ENCODE data around the gene UTS2R.

DNA sequence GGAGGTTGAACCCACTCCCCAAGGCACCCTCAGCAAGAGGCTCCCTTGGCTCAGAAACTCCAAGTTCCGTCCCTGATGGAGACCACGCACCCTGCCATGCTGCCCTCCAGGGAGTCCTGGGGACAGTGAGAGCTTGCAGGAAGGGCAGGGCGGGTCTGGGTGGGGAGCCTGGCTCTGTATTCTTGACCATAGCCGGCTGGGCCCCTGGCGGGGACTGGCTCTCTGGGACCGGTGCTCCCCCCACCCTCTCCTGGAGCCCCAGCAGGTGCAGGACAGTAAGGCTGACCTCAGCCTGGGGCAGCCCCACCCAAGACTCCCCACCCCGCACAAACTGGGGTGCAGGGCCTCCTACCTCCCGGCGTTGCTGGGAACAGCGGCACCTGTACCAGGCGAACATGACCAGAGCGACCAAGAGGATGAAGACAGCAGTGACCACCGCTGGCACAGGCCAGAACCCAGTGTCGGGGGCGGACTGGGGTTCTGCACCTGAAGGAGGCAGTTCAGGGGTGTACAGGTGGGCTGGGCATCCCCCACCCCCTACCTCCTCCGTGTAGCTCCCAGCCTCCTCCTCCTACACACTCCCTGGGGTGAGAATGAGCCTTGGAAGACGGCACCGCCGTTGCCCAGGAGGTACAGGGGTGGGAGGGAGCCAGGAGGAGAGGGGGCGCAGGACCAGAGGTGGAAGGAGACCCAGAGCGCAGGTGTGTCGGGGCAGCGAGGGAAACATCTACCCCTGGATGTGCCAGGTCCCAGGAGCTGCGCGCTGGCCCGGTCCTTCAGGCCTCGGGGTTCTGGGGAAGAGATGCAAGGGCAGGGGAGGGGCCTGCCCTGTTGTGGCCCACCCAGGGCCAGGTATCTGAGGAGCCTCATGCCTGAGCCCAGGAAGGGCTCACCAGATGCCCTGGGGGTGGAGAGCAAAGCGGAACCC, 48.8 kb upstream of the UTS2R start:
- TF ChIP-seq POLR2A (IDR thresholded peaks at IDR 0.05; ENCODE audit: low read depth): no peak
- TF ChIP-seq, protein P1, sequence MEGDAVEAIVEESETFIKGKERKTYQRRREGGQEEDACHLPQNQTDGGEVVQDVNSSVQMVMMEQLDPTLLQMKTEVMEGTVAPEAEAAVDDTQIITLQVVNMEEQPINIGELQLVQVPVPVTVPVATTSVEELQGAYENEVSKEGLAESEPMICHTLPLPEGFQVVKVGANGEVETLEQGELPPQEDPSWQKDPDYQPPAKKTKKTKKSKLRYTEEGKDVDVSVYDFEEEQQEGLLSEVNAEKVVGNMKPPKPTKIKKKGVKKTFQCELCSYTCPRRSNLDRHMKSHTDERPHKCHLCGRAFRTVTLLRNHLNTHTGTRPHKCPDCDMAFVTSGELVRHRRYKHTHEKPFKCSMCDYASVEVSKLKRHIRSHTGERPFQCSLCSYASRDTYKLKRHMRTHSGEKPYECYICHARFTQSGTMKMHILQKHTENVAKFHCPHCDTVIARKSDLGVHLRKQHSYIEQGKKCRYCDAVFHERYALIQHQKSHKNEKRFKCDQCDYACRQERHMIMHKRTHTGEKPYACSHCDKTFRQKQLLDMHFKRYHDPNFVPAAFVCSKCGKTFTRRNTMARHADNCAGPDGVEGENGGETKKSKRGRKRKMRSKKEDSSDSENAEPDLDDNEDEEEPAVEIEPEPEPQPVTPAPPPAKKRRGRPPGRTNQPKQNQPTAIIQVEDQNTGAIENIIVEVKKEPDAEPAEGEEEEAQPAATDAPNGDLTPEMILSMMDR (IDR thresholded peaks at IDR 0.05): no peak
- TF ChIP-seq EP300 (IDR thresholded peaks at IDR 0.05): no peak

Data from esophagus muscularis mucosa (tissue), 4 donors.